Neural crest cell (in vitro differentiated cells): ENCODE results near the gene OR2V1. TPM values are rescaled to one million over a fixed set of nuclear protein-coding genes. Genes with fewer than 3 reads are reported as not detected.

ENCODE experiments used
- DNase-seq: peaks from one replicate; pipeline ENCODE4 v3.0.0; 2021; ENCODE audit warnings: low read depth, mixed read lengths, low spot score
- H3K27ac Mint-ChIP-seq: one replicate; pipeline ENCODE4 v1.8.0; 2021; ENCODE audit warnings: mild to moderate bottlenecking, mixed read lengths; ENCODE audit not compliant: unreplicated experiment
- H3K27me3 Mint-ChIP-seq: 2 replicates; pipeline ENCODE4 v1.8.0; 2021; ENCODE audit warnings: low read depth, mild to moderate bottlenecking, mixed read lengths
- H3K36me3 Mint-ChIP-seq: 2 replicates; pipeline ENCODE4 v1.8.0; 2021; ENCODE audit warnings: low read depth, mild to moderate bottlenecking, mixed read lengths
- H3K4me1 Mint-ChIP-seq: 2 replicates; pipeline ENCODE4 v1.8.0; 2021; ENCODE audit warnings: mixed read lengths
- H3K4me3 Mint-ChIP-seq: one replicate; pipeline ENCODE4 v1.8.0; 2021; ENCODE audit warnings: mild to moderate bottlenecking, mixed read lengths
- H3K9me3 Mint-ChIP-seq: 2 replicates; pipeline ENCODE4 v1.8.0; 2021; ENCODE audit warnings: mixed read lengths
- CTCF ChIP-seq: fragments of 200-600 bp; sonication (generic); conservative IDR thresholded peaks from 2 replicates; pipeline ENCODE4 v1.5.0; 2021; ENCODE audit warnings: antibody characterized with exemption, mild to moderate bottlenecking
- total RNA-seq: library from RNA; stranded (reverse); gene quantifications from 2 replicates; pipeline ENCODE4 v1.2.1, GENCODE V29; 2021

OR2V1 gene
- total RNA-seq, 1 donor from 2014 or later, result not detected

GRCh38 chr5:181129601-181130000 is 1.4 kb downstream of the OR2V1 start:
- H3K4me1 Mint-ChIP-seq, result no peaks in the 10 kb centered on the region
- DNase-seq, result no peak
- peaks cover 66% of the 10 kb centered on the region for H3K27me3 Mint-ChIP-seq
- H3K9me3 Mint-ChIP-seq, result no peaks in the 10 kb centered on the region
- H3K27ac Mint-ChIP-seq, result no peak overlapping the region
- TF ChIP-seq CTCF, result no peak
- H3K36me3 Mint-ChIP-seq, result no peaks in the 10 kb centered on the region
- no peak overlapping the region for H3K4me3 Mint-ChIP-seq

- H3K4me3 Mint-ChIP-seq, result no peak overlapping the region
- no peak overlapping the region for H3K27ac Mint-ChIP-seq
- no peaks in the 10 kb centered on the region for H3K36me3 Mint-ChIP-seq
- no peaks in the 10 kb centered on the region for H3K4me1 Mint-ChIP-seq
- H3K9me3 Mint-ChIP-seq, result no peaks in the 10 kb centered on the region
- no peak for DNase-seq
- H3K27me3 Mint-ChIP-seq, result peaks cover 67% of the 10 kb centered on the region
- no peak for TF ChIP-seq CTCF
These were observed 2.9 kb downstream of the OR2V1 start for GRCh38 chr5:181127907-181128626.

GRCh38 chr5:181127456-181127855 is 3.5 kb downstream of the OR2V1 start:
- no peak overlapping the region for H3K4me3 Mint-ChIP-seq
- DNase-seq, result no peak
- no peak overlapping the region for H3K27ac Mint-ChIP-seq
- H3K27me3 Mint-ChIP-seq, result peaks cover 67% of the 10 kb centered on the region
- TF ChIP-seq CTCF, result no peak
- no peaks in the 10 kb centered on the region for H3K4me1 Mint-ChIP-seq
- H3K36me3 Mint-ChIP-seq, result no peaks in the 10 kb centered on the region
- no peaks in the 10 kb centered on the region for H3K9me3 Mint-ChIP-seq

GRCh38 chr5:181126841-181127240 is 4.1 kb downstream of the OR2V1 start:
- no peaks in the 10 kb centered on the region for H3K4me1 Mint-ChIP-seq
- H3K4me3 Mint-ChIP-seq, result no peak overlapping the region
- no peak for TF ChIP-seq CTCF
- no peaks in the 10 kb centered on the region for H3K9me3 Mint-ChIP-seq
- H3K27ac Mint-ChIP-seq, result no peak overlapping the region
- H3K27me3 Mint-ChIP-seq, result peaks cover 65% of the 10 kb centered on the region
- no peaks in the 10 kb centered on the region for H3K36me3 Mint-ChIP-seq
- no peak for DNase-seq

GRCh38 chr5:181124526-181124925 is 6.4 kb downstream of the OR2V1 start:
- Mint-ChIP-seq H3K27me3 (peaks cover 70% of the 10 kb centered on the region), H3K27ac (no peak overlapping the region), H3K4me3 (no peak overlapping the region), H3K4me1 (no peaks in the 10 kb centered on the region), H3K9me3 (no peaks in the 10 kb centered on the region), H3K36me3 (no peaks in the 10 kb centered on the region)
- TF ChIP-seq CTCF, result no peak
- DNase-seq, result no peak
